Glomerular visceral epithelial cell (primary cell): ENCODE results near the gene GALNT2.
A peak's percentile ranks its signal among the peaks of the same experiment; 100 is the strongest.

ENCODE experiments used
- DNase-seq: peaks from one replicate; pipeline ENCODE4 v3.0.0-alpha.2; 2016; ENCODE audit errors: extremely low spot score

The GALNT2 gene

GRCh38 chr1:230129341-230129740, 62.3 kb downstream of the GALNT2 start:
- no peak for DNase-seq

DNA sequence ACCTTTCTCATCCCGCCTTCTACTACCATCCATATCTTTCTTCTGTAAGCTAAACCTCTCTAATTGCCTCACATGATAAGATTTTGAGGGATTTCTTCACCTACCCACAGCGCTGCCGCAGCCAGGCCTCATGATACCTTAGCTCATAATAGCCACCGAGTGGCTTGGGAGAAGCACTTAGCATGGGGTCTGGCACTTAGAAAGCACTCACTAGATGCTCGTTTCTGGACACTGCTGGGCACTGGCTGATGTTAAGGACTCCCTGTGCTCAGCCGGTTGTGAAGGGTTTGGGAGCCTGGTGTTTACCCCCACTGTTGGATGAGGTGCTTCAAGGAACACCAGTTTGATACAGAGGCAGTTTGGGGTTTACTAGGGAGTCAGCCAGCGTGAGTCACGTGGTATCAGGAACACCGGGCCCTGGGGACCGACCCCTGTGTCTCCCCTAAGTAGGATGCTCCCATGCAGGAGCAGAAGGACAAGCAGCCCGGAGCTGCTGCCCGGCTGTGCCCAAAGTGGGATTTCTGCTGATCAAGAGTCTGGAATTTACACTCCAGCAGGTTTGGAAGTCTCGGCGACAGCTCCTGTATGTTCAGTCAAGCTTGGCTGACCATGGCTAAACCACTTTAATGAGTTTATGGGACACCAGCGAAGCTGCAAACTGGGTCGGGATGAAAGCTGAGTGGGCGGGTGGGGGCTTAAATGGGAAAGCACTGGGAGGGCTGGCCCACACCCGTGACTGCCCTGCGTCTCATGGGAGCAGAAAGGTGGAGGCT, 63.3 kb downstream of the GALNT2 start:
- peak; percentile 92 for DNase-seq

GRCh38 chr1:230131457-230131856, 64.4 kb downstream of the GALNT2 start:
- DNase-seq: no peak

- DNase-seq: no peak
These were observed 65.7 kb downstream of the GALNT2 start for GRCh38 chr1:230132758-230133157.

DNA sequence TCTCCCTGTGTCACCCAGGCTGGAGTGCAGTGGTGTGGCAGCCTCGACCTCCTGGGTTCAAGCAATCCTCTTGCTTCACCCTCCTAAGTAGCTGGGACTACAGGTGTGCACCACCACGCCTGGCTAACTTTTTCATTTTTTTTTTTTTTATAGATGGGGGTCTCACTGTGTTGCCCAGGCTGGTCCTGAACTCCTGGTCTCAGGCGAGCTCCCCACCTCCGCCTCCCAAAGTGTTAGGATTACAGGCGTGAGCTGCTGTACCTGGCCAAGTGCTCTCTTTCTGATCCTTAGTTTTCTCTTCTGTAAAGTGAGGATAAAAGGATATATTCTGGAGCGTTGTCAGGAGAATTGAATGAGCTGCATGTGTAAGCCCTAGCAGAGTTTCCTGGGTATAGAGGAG, 68.7 kb downstream of the GALNT2 start:
- no peak for DNase-seq

DNA sequence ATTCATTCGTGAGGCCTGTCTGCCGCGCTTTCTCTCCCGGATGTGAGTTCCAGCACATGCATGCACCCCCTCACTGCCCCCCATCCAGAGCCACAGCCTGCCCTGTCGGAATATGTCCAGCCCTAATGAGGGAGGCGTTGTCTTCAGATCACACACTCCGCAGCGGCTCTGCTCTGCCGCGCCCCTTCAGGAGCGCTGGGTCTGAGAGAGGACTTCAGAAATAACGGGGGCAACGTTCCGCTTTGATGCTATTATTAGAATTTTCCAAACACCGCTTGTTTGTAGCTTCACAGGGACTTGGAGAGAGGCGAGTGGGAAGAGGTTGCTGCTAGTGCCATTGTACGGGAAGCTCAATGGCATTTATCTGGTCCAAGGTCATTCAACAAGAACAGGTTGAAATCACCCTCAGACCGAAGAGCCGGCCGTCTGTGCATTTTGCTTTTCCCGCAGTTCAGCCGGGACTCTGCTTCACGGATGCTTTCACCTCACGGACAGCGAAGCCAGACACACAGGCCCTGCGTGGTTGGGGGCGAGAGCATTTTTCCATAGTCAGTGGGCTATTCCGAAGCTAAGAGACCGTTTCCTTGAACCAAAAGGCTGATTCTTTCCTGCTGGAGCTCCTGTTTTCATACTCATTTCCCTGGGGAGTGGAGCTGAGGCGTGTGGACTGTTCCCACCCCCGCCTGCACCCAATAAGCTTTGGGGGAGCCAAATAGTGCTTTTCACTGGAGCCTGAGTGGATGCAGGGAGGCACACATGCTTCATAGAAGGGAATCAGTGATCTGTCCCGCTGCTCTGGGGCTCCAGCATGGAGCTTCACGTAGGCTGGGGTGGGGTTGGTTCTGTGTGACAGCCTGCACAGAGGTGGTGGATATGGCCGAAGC, 69.7 kb downstream of the GALNT2 start:
- no peak for DNase-seq

- DNase-seq: no peak
These were observed 70.3 kb downstream of the GALNT2 start for GRCh38 chr1:230137337-230137815.

GRCh38 chr1:230138561-230139239, 71.7 kb downstream of the GALNT2 start:
- DNase-seq: no peak

DNA sequence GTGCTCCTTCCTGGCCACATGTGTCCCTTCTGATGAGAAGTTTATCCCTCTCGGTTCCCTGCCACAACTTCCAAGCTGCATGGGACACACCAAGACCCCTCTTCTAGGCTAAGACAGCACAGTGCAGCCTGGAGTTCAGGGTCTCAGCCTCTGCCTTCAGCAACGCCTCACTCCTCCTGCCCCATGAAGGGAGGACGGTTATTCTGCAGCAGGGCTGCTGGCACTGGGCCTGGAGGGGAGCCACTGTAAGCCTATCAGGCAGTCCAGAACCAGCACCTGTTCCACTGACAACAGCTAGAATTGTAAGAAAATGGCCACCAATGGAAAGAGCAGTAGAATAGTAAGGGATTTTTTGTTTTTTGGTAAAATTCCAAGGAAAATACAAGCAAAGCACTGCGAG, 72.3 kb downstream of the GALNT2 start:
- no peak for DNase-seq

GRCh38 chr1:230139741-230140140, 72.7 kb downstream of the GALNT2 start:
- peak; percentile 68 for DNase-seq

- DNase-seq: peak; percentile 73
These were observed 73.4 kb downstream of the GALNT2 start for GRCh38 chr1:230140221-230141020.

GRCh38 chr1:230141021-230141648, 74.1 kb downstream of the GALNT2 start:
- peak; percentile 47 for DNase-seq

DNA sequence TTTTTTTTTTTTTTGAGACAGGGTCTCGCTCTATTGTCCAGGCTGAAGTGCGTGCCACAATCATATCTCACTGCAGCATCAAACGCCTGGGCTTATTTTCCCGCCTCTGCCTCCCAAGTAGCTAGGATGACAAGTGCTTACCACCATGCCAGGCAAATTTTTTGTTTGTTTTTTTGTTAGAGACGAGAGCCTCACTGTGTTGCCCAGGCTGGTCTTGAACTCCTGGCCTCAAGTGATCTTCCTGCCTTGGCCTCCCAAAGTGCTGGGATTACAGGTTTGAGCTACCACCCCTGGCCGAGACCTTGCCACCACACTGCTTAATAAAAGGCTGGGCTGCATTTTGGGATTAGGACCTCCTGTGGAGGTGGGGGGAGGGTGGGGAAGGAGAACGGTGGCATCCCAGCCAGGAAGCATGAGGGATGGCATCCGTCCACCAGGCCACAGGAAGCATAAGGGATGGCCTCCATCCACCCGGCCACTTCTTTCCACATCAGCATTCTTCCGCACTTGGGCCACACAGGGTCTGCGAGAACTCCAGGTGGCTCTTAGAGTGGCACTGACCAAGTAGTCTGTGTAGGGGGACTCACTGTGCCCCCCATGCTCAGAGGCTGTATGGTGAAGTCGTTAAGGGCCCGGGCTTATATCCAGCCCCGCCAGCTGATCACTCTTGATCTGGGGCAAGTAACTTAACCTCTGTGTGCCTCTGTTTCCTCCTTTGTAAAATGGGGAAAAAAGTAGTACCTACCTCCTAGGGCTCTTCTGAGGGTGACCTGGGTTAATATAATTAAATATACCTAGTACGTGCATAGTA, 75.0 kb downstream of the GALNT2 start:
- no peak for DNase-seq

GRCh38 chr1:230142608-230143210, 75.7 kb downstream of the GALNT2 start:
- DNase-seq: no peak

DNA sequence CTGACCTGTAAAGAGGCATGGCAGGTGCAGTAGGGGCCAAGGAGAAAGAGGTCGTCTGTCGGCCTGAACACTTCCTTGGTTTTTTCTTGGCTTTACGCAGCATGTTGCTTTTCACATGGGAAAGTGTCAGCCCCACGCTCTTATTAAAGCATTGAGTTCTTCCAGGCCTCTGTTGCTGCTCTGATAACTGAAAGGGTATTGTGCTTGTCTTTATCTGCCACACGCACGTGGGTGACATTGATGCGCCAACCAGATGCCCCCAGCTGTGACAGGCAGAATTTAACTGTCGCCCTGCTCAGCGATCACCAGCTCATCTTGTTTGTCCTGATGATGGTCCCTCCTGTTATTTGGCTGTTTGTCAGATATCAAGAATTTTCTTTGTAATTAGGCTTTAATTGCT, 76.5 kb downstream of the GALNT2 start:
- no peak for DNase-seq

DNA sequence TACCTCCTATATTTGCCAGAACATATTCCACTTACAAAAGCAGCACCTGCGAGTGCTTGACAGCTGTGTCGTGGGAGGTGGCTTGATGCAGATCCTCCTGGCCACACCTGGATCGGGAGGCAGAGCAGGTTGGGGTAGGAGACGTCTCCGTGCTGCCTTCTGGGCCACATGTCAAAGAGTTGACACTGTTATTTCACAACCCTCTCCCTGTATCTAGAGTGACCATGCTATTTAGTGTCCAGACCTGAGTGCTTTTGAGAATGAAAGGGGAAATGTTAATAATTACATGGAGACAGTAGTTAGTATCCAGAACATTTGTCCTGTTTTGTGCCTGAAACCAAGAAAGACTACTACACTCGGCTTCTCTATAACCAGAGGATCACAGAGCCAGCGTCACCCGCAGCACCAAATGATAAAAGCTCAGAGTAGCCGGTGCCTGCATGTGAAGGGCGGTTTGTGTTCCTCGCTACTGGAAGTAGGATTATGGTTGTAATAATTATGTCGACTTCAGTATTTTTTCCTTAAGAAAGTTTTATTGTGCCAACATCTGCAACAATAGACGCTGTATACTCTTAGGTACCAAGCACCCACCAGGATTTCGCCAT, 77.1 kb downstream of the GALNT2 start:
- DNase-seq: no peak

DNA sequence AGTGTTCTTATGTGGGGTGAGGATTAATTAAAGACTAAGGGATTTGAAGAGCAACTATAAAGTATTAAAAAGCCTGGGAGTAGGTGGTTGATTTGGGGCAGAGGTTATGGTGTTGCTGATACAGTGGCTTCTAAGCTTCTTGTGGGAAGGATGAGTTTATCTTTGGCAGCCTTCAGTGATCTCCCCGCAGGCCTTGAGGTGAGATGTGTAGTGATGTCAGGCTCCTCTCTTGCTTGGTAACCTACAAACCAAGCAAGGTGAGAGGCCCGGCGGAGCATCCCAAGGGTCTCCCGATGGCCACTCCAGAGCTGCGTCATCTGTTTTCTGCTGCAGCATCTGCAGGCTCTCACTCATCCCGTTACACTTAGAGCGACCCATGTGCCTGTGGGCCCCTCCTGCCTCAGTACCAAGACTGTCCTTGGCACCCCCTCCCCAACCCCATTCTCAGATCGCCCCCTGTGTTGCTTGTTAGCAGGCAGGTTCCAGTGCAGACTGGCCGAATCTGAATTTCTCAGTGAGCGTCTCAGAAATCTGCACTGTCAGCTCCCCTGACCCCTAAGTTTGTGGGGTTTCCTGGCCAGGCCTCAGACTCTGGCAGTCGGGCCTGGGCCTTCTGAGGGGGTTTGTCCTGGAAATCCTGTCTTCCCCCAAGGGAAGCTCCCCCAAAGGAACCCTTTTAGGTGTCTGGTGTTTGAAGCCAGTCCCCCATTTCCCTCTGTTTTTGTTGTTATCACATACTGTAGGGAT, 77.9 kb downstream of the GALNT2 start:
- DNase-seq: no peak

GRCh38 chr1:230145505-230145899, 78.5 kb downstream of the GALNT2 start:
- DNase-seq: no peak
